Hepatocyte (in vitro differentiated cells): ENCODE results near the gene TXNDC17. TPM values are rescaled to one million over a fixed set of nuclear protein-coding genes. Genes with fewer than 3 reads are reported as not detected.

Experiments
- DNase-seq: peaks from one replicate; pipeline ENCODE4 v3.0.0-alpha.2; 2016; ENCODE audit warnings: low spot score
- H2AFZ ChIP-seq: fragments of 200-600 bp; sonication (generic); 2 replicates; pipeline ENCODE4 v1.6.0; 2016; ENCODE audit warnings: antibody characterized with exemption, mild to moderate bottlenecking
- H3K27ac ChIP-seq: fragments of 200-600 bp; sonication (generic); 2 replicates; pipeline ENCODE4 v1.5.1; 2016; ENCODE audit warnings: mild to moderate bottlenecking
- H3K27me3 ChIP-seq: fragments of 200-600 bp; sonication (generic); 2 replicates; pipeline ENCODE4 v1.6.1; 2016
- H3K36me3 ChIP-seq: fragments of 200-600 bp; sonication (generic); replicated peaks from 2 replicates; pipeline ENCODE4 v1.5.1; 2016; ENCODE audit warnings: low read depth; ENCODE audit not compliant: insufficient read depth
- H3K4me1 ChIP-seq: fragments of 200-600 bp; sonication (generic); 2 replicates; pipeline ENCODE4 v1.5.1; 2016; ENCODE audit warnings: mild to moderate bottlenecking, moderate library complexity; ENCODE audit not compliant: insufficient read depth
- H3K4me2 ChIP-seq: fragments of 200-600 bp; sonication (generic); 2 replicates; pipeline ENCODE4 v1.6.0; 2016
- H3K4me3 ChIP-seq: fragments of 200-600 bp; sonication (generic); 2 replicates; pipeline ENCODE4 v1.5.1; 2016; ENCODE audit warnings: mild to moderate bottlenecking
- H3K79me2 ChIP-seq: fragments of 200-600 bp; sonication (generic); 2 replicates; pipeline ENCODE4 v1.6.0; 2017; ENCODE audit warnings: mild to moderate bottlenecking
- H3K9me2 ChIP-seq: fragments of 200-600 bp; sonication (generic); replicated peaks from 2 replicates; pipeline ENCODE4 v1.6.0; 2017; ENCODE audit warnings: mild to moderate bottlenecking; ENCODE audit not compliant: insufficient read depth
- H3K9me3 ChIP-seq: fragments of 200-600 bp; sonication (generic); 2 replicates; pipeline ENCODE4 v1.5.1; 2016; ENCODE audit warnings: low read depth, mild to moderate bottlenecking
- H4K20me1 ChIP-seq: fragments of 200-600 bp; sonication (generic); 2 replicates; pipeline ENCODE4 v1.6.0; 2016; ENCODE audit warnings: mild to moderate bottlenecking; ENCODE audit not compliant: insufficient read depth, poor library complexity, severe bottlenecking
- EZH2 ChIP-seq: fragments of 200-600 bp; sonication (generic); IDR thresholded peaks from 2 replicates; pipeline ENCODE4 v1.6.1; 2016; ENCODE audit warnings: antibody characterized with exemption, mild to moderate bottlenecking, borderline replicate concordance
- EZH2phosphoT487 ChIP-seq: fragments of 200-600 bp; sonication (generic); IDR thresholded peaks from one replicate; pipeline ENCODE4 v1.6.1; 2018; ENCODE audit warnings: antibody characterized with exemption, mild to moderate bottlenecking, low read depth, moderate library complexity; ENCODE audit not compliant: unreplicated experiment, severe bottlenecking
- WGBS: methylation state at CpG from one replicate; pipeline ENCODE4 v1.1.6; 2016; ENCODE audit warnings: low lambda C conversion rate; ENCODE audit errors: missing lambda C conversion rate; 5-methylcytosine and 5-hydroxymethylcytosine counted together
- polyA plus RNA-seq: library from polyadenylated mRNA; unstranded; fragments of >200 nt; fragmentation: Nextera tagmentation; extraction: Ambion mirVana; gene quantifications from 2 replicates; pipeline ENCODE4 v1.2.1, GENCODE V29; 2016
- total RNA-seq: library from RNA; depleted of rRNA; stranded (reverse); fragments of >200 nt; gene quantifications from 2 replicates; pipeline ENCODE4 v1.2.3, GENCODE V29; 2014
- TF ChIP-seq, protein P1 (sequence below): fragments of 200-600 bp; sonication (generic); IDR thresholded peaks from 2 replicates; pipeline ENCODE4 v1.5.1; 2016; ENCODE audit warnings: antibody characterized with exemption, mild to moderate bottlenecking; ENCODE audit not compliant: poor library complexity

Gene TXNDC17
- total and polyA plus RNA-seq, 2 experiments from 2014 or later = 106 to 406 TPM

DNA sequence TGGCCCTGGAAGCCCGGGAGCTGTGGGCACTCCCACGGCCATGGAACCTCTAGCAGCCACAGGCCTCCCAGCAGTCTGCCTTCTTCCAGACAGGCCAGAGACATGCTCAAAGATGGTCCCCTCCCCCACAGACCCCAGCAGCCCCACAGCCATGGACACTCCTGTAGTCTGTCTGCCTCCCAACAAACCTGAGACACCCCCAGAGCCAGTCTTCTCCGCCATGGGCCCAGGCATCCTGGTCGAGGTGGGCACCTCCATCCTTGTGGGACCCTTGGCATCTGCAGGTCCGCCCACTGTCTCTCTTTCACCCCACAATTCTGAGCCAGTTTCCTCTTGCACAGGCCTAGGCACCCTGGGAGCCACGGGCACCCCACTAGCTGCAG lies 3.4 kb upstream of the TXNDC17 start:
- WGBS = 97% methylated on average over 6 of the region's 6 CpGs
- no peak overlapping the region for H3K4me2 ChIP-seq
- peaks cover 49% of the 10 kb centered on the region for H3K79me2 ChIP-seq
- no peaks in the 10 kb centered on the region for H3K9me3 ChIP-seq
- H3K27ac ChIP-seq = no peak overlapping the region
- H3K4me3 ChIP-seq = no peak overlapping the region
- no peak overlapping the region for H2AFZ ChIP-seq
- TF ChIP-seq EZH2 = no peak
- H3K27me3 ChIP-seq = no peaks in the 10 kb centered on the region
- H3K9me2 ChIP-seq = no peaks in the 10 kb centered on the region
- H3K4me1 ChIP-seq = peaks cover 7% of the 10 kb centered on the region
- DNase-seq = no peak
- peaks cover 6% of the 10 kb centered on the region for H3K36me3 ChIP-seq
- no peaks in the 10 kb centered on the region for H4K20me1 ChIP-seq

DNA sequence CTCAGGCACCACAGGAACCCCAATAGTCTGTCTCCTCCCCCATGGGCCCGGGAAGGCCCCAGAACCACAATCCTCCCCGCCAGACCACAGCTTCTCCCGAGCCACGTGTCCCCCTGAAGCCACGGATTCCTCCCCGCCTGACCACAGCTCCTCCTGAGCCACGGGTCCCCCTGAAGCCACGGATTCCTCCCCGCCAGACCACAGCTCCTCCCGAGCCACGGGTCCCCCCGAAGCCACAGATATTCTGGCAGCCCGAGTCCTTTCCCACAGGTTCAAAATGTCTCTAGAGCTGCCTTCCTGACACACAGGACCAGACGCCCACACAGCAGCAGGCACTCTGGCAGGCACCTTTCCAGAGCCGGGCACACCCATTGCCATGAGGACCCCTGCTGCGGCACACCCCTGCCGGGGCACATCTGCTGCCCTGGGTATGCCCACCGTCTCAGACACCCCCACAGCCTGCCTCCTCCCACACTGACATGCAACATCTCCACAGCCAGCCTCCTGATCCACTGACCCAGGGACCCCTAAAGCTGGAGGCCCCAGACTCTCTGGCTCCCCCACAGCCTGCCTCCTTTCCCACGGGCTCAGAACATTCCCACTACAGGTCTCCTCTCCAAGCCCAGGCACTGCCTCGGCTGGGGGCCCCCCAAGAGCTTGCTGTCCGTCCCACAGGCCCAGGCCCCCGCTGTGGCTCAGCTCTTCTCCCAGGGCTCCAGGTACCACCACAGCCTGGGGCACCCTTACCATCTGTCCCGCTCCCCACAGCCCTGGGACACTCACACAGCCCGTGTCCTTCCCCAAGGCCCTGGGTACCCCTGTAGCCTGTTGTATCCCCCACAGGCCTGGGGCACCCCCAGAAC lies 2.6 kb upstream of the TXNDC17 start:
- no peak overlapping the region for H2AFZ ChIP-seq
- no peaks in the 10 kb centered on the region for H4K20me1 ChIP-seq
- peaks cover 56% of the 10 kb centered on the region for H3K79me2 ChIP-seq
- H3K9me3 ChIP-seq = no peaks in the 10 kb centered on the region
- DNase-seq = no peak
- 97% methylated on average over 24 of the region's 24 CpGs for WGBS
- no peaks in the 10 kb centered on the region for H3K27me3 ChIP-seq
- peaks cover 7% of the 10 kb centered on the region for H3K4me1 ChIP-seq
- H3K27ac ChIP-seq = no peak overlapping the region
- H3K9me2 ChIP-seq = no peaks in the 10 kb centered on the region
- peak overlapping the region; percentile 99 for H3K4me2 ChIP-seq
- TF ChIP-seq, protein P1, sequence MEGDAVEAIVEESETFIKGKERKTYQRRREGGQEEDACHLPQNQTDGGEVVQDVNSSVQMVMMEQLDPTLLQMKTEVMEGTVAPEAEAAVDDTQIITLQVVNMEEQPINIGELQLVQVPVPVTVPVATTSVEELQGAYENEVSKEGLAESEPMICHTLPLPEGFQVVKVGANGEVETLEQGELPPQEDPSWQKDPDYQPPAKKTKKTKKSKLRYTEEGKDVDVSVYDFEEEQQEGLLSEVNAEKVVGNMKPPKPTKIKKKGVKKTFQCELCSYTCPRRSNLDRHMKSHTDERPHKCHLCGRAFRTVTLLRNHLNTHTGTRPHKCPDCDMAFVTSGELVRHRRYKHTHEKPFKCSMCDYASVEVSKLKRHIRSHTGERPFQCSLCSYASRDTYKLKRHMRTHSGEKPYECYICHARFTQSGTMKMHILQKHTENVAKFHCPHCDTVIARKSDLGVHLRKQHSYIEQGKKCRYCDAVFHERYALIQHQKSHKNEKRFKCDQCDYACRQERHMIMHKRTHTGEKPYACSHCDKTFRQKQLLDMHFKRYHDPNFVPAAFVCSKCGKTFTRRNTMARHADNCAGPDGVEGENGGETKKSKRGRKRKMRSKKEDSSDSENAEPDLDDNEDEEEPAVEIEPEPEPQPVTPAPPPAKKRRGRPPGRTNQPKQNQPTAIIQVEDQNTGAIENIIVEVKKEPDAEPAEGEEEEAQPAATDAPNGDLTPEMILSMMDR = no peak
- TF ChIP-seq EZH2phosphoT487 (no peak), EZH2 (no peak)
- no peak overlapping the region for H3K4me3 ChIP-seq
- H3K36me3 ChIP-seq = peaks cover 5% of the 10 kb centered on the region

DNA sequence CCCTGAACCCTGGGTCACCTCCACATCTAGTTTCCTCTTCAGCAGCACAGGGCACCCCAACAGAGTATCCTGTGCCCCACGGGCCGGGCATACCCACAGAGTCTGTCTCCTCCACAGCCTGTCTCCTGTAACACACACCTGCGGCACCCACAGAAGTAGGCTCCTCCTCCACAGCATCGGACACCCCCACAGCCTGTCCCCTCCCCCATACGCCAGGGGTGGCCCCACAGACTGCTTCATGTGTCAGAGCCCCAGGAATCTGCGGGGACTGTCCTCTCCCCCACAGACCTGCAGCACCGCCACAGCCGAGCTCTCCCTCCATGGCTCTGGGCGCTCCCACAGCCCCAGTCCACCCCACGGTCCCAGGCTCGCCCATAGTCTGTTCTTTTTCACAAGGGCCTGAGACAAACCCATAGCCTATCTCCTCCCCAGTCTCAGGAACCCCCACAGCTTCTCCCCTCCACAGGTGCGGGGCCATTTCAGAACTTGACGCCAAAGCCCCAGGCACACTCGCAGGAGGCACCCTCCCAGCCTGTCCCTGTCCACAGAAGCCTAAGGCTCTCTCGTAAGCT lies 1.8 kb upstream of the TXNDC17 start:
- H4K20me1 ChIP-seq = no peaks in the 10 kb centered on the region
- H3K9me2 ChIP-seq = no peaks in the 10 kb centered on the region
- peak overlapping the region; percentile 92 for H2AFZ ChIP-seq
- H3K36me3 ChIP-seq = no peaks in the 10 kb centered on the region
- 62% methylated on average over 15 of the region's 15 CpGs for WGBS
- peak overlapping the region; percentile 99 for H3K4me2 ChIP-seq
- H3K27ac ChIP-seq = peak overlapping the region; percentile 97
- TF ChIP-seq EZH2phosphoT487 (no peak), EZH2 (no peak)
- TF ChIP-seq, protein P1 = no peak
- peaks cover 61% of the 10 kb centered on the region for H3K79me2 ChIP-seq
- no peaks in the 10 kb centered on the region for H3K27me3 ChIP-seq
- H3K4me3 ChIP-seq = peak overlapping the region; percentile 83
- no peaks in the 10 kb centered on the region for H3K9me3 ChIP-seq
- peak; percentile 20 for DNase-seq
- peaks cover 7% of the 10 kb centered on the region for H3K4me1 ChIP-seq
